ENCODE results near the gene PNPLA7. TPM values are rescaled to one million over a fixed set of nuclear protein-coding genes. Genes with fewer than 3 reads are reported as not detected.
A peak's percentile ranks its signal among the peaks of the same experiment; 100 is the strongest.
"Not testable (repeated sequence)": the region's sequence is repeated elsewhere in the genome, so short reads cannot be mapped to it uniquely, and the experiment has no call there.

The PNPLA7 gene
- total RNA-seq = 9.0 TPM
- long read RNA-seq, partial matches to known transcripts = 15 of 28 reads
- long read RNA-seq, other reads (novel, unspliced or antisense) = 13 of 28 reads

- intact Hi-C loops (cut with micrococcal nuclease) = no loop called here
- DNase-seq = peak; percentile 91
- H3K27ac ChIP-seq (replicated peaks) = peak within 1 kb of the TSS; percentile 99
- peaks cover 15% of the 10 kb centered on the region for H3K36me3 ChIP-seq
- no peak for TF ChIP-seq CTCF (IDR thresholded peaks at IDR 0.05; ENCODE audit: borderline replicate concordance)
- no peaks in the 10 kb centered on the region for H3K27me3 ChIP-seq (ENCODE audit: low read depth)
- peaks cover 48% of the 10 kb centered on the region for H3K4me1 ChIP-seq
- H3K4me3 ChIP-seq = peak within 1 kb of the TSS; percentile 97
- H3K9me3 ChIP-seq (replicated peaks) = peaks cover 3% of the 10 kb centered on the region
Observed at GRCh38 chr9:137550231-137550621, at the start of gene PNPLA7. PNPLA7 (minus strand) TSS chr9:137550402; CDS start chr9:137550197, 205 bp downstream.

GRCh38 chr9:137598943-137599342, 48.7 kb upstream of the PNPLA7 start:
- H3K4me1 ChIP-seq = peaks cover 1% of the 10 kb centered on the region
- no peaks in the 10 kb centered on the region for H3K9me3 ChIP-seq (replicated peaks)
- H3K36me3 ChIP-seq = no peaks in the 10 kb centered on the region
- no peak for DNase-seq
- H3K27me3 ChIP-seq (ENCODE audit: low read depth) = no peaks in the 10 kb centered on the region
- no peak for TF ChIP-seq CTCF (IDR thresholded peaks at IDR 0.05; ENCODE audit: borderline replicate concordance)
- no peak overlapping the region for H3K4me3 ChIP-seq
- intact Hi-C loops (cut with micrococcal nuclease) = no loop called here
- H3K27ac ChIP-seq (replicated peaks) = no peak overlapping the region

- intact Hi-C loops (cut with micrococcal nuclease); H3K27ac ChIP-seq (replicated peaks); DNase-seq; H3K4me3 ChIP-seq; H3K27me3 ChIP-seq (ENCODE audit: low read depth); H3K4me1 ChIP-seq; H3K36me3 ChIP-seq; H3K9me3 ChIP-seq (replicated peaks): not testable (repeated sequence)
Observed at GRCh38 chr9:137596577-137596976, 46.4 kb upstream of the PNPLA7 start.

DNA sequence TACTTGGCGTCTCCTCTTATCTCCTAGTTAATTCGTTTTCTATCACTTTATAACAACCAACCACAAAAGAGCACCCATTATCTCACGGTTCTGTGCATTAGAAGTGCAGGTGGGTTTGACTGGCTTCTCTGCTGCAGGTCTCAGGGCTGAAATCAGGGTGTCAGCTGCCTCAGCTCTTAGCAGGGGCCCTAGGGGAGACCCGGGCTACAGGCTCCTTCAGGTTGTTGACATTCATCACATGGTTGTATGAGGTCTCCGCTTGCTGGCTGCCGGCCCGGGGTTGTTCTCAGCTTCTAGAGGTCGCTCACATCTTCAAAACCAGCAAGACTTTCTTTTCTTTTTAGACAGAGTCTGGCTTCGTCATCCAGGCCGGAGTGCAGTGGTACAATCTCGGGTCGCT, 43.0 kb upstream of the PNPLA7 start:
- intact Hi-C loops (cut with micrococcal nuclease) = no loop called here
- Histone ChIP-seq H3K27me3 (ENCODE audit: low read depth) (no peaks in the 10 kb centered on the region), H3K4me1 (peaks cover 19% of the 10 kb centered on the region), H3K4me3 (no peak overlapping the region), H3K36me3 (peaks cover 3% of the 10 kb centered on the region), H3K9me3 (replicated peaks) (no peaks in the 10 kb centered on the region), H3K27ac (replicated peaks) (no peak overlapping the region)
- DNase-seq = no peak
- TF ChIP-seq CTCF (IDR thresholded peaks at IDR 0.05; ENCODE audit: borderline replicate concordance) = no peak

- no peak for DNase-seq
- intact Hi-C loops (cut with micrococcal nuclease) = no loop called here
- peaks cover 19% of the 10 kb centered on the region for H3K4me1 ChIP-seq
- peaks cover 7% of the 10 kb centered on the region for H3K36me3 ChIP-seq
- H3K27me3 ChIP-seq (ENCODE audit: low read depth) = no peaks in the 10 kb centered on the region
- no peak overlapping the region for H3K27ac ChIP-seq (replicated peaks)
- no peaks in the 10 kb centered on the region for H3K9me3 ChIP-seq (replicated peaks)
- no peak for TF ChIP-seq CTCF (IDR thresholded peaks at IDR 0.05; ENCODE audit: borderline replicate concordance)
- H3K4me3 ChIP-seq = no peak overlapping the region
Observed at GRCh38 chr9:137592767-137593166, 42.6 kb upstream of the PNPLA7 start.

- Histone ChIP-seq H3K27ac (replicated peaks) (peak within 1 kb of the TSS; percentile 53), H3K27me3 (ENCODE audit: low read depth) (no peaks in the 10 kb centered on the region), H3K9me3 (replicated peaks) (no peaks in the 10 kb centered on the region), H3K4me1 (peaks cover 19% of the 10 kb centered on the region), H3K36me3 (peaks cover 24% of the 10 kb centered on the region), H3K4me3 (peak within 1 kb of the TSS; percentile 90)
- TF ChIP-seq CTCF (IDR thresholded peaks at IDR 0.05; ENCODE audit: borderline replicate concordance) = peak; percentile 13
- intact Hi-C loops (cut with micrococcal nuclease) = no loop called here
- peak; percentile 90 for DNase-seq
Observed at GRCh38 chr9:137590469-137591383, 40.5 kb upstream of the PNPLA7 start, which contains the start of gene ZMYND19. ZMYND19 (minus strand) TSS chr9:137590512; CDS start chr9:137590263, 249 bp downstream.
